K562 (cell line): ENCODE measurements around the gene IL23R. TPM values are rescaled to one million over a fixed set of nuclear protein-coding genes. Genes with fewer than 3 reads are reported as not detected.

Experiments used
- ARID1B ChIP-seq: fragments of 450-650 bp; IDR thresholded peaks from 2 replicates; pipeline ENCODE4 v1.6.1; 2016; ENCODE audit warnings: antibody characterized with exemption, mild to moderate bottlenecking, inconsistent platforms
- DPF2 ChIP-seq: fragments of 450-650 bp; IDR thresholded peaks from 2 replicates; pipeline ENCODE4 v1.6.1; 2016
- EP300 ChIP-seq: IDR thresholded peaks from 2 replicates; pipeline ENCODE4 v1.6.1; 2012; ENCODE audit warnings: low read length, improper control_type of control experiment
- JUN ChIP-seq, 2 experiments: sonication (generic) in 1 of 2; formaldehyde crosslinking in 1 of 2; IDR thresholded peaks; 2 replicates each; pipeline versions ENCODE4 v1.6.1 to v1.8.0; 2012 to 2022; ENCODE audit warnings: borderline replicate concordance in 2 of 2, mild to moderate bottlenecking in 2 of 2, improper control_type of control experiment in 1 of 2, low read depth in 1 of 2, low read length in 1 of 2, missing genetic modification reagents in 1 of 2
- MTA2 ChIP-seq: fragments of 450-650 bp; IDR thresholded peaks from 2 replicates; pipeline ENCODE4 v1.6.1; 2016; ENCODE audit warnings: low read depth
- PML ChIP-seq: IDR thresholded peaks from 2 replicates; pipeline ENCODE4 v1.6.1; 2012; ENCODE audit warnings: low read length, inconsistent platforms
- SMARCA4 ChIP-seq: fragments of 450-650 bp; IDR thresholded peaks from 2 replicates; pipeline ENCODE4 v1.6.1; 2016
- SMARCB1 ChIP-seq: IDR thresholded peaks from 2 replicates; pipeline ENCODE4 v1.6.1; 2011; ENCODE audit warnings: improper control_type of control experiment, low read depth; ENCODE audit not compliant: insufficient read length
- SMARCE1 ChIP-seq: fragments of 450-650 bp; IDR thresholded peaks from 2 replicates; pipeline ENCODE4 v1.7.1; 2016; ENCODE audit warnings: mild to moderate bottlenecking
- TAL1 ChIP-seq: fragments of 450-650 bp; IDR thresholded peaks from 2 replicates; pipeline ENCODE4 v1.6.1; 2016; ENCODE audit warnings: mild to moderate bottlenecking
- ZBTB8A ChIP-seq: fragments of 450-650 bp; IDR thresholded peaks from 2 replicates; pipeline ENCODE4 v1.6.1; 2018; ENCODE audit warnings: mild to moderate bottlenecking, moderate library complexity; ENCODE audit not compliant: partially characterized antibody
- ZNF175 ChIP-seq: fragments of 200-800 bp; sonication (Bioruptor generic); IDR thresholded peaks from 2 replicates; pipeline ENCODE4 v1.6.1; 2016; ENCODE audit warnings: low read depth, mild to moderate bottlenecking, missing genetic modification characterization, missing compliant biosample characterization
- polyA plus RNA-seq, 8 experiments: library from polyadenylated mRNA; depleted of rRNA in 4 of 8; stranded (reverse) in 5 of 8; unstranded in 3 of 8; fragments of >200 nt; fragmentation: Nextera tagmentation in 2 of 8; fragmentation: Illumina TruSeq in 1 of 8; extraction: Ambion mirVana in 2 of 8; extraction: Trizol in 1 of 8; gene quantifications; 2 replicates each; pipeline versions ENCODE4 v1.2.1 to v1.2.3, GENCODE V29; 2011 to 2014; ENCODE audit warnings: inconsistent platforms in 1 of 8, missing spikeins in 1 of 8
- total RNA-seq, 7 experiments: library from RNA; depleted of rRNA in 6 of 7; stranded (reverse); fragments of >200 nt in 6 of 7; fragmentation: Illumina TruSeq in 2 of 7; extraction: Trizol in 2 of 7; gene quantifications; 2 replicates each; pipeline versions ENCODE4 v1.2.1 to v1.2.3, GENCODE V29; 2011 to 2021; ENCODE audit warnings: low replicate concordance in 1 of 7
- TF ChIP-seq, protein P1 (sequence below): IDR thresholded peaks from 2 replicates; pipeline ENCODE4 v1.6.1; 2011; ENCODE audit warnings: borderline replicate concordance, low read depth, mild to moderate bottlenecking, moderate library complexity, low read length; ENCODE audit not compliant: insufficient read depth, poor library complexity, severe bottlenecking
- TF ChIP-seq, protein P2 (sequence below): sonication (generic); formaldehyde crosslinking; IDR thresholded peaks from 2 replicates; pipeline ENCODE4 v1.8.0; 2023; ENCODE audit warnings: mild to moderate bottlenecking, missing genetic modification reagents
- TF ChIP-seq, protein P3 (sequence below): fragments of 250-450 bp; sonication (Bioruptor Pico); IDR thresholded peaks from 2 replicates; pipeline ENCODE4 v1.8.0; 2021; ENCODE audit warnings: moderate library complexity, mild to moderate bottlenecking, inconsistent platforms
- TF ChIP-seq, protein P4 (sequence below): IDR thresholded peaks from 2 replicates; pipeline ENCODE4 v1.6.1; 2012; ENCODE audit warnings: low read depth, low read length, improper control_type of control experiment, borderline replicate concordance

IL23R gene
- total and polyA plus RNA-seq, 9 of the 15 experiments (the other 6 are each of a cell fraction or from before 2014, with no cell fraction given) = 4.4 to 52.7 (median 22.8) TPM

DNA sequence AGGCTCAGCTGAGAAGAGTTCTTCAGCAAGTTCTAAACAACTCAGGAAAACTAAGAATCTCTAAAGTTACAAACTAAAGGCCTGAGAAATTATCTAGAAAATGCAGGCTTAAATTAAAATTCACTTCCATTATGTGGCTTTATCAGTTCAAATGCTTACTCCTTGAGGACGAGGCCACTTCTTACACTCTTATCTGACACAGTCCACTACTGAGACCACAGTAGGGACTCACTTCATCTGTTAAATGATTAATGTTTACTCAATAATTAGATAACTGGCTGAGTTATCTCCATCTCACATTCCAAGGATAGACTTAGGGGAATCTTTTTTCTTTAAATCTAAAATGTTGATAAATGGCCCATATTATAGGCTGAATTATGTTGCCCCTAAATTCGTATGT is 33.1 kb upstream of the IL23R start (continued):
- TF ChIP-seq ZNF175 (CRISPR knock-in tag) = no peak
- TF ChIP-seq, protein P1, sequence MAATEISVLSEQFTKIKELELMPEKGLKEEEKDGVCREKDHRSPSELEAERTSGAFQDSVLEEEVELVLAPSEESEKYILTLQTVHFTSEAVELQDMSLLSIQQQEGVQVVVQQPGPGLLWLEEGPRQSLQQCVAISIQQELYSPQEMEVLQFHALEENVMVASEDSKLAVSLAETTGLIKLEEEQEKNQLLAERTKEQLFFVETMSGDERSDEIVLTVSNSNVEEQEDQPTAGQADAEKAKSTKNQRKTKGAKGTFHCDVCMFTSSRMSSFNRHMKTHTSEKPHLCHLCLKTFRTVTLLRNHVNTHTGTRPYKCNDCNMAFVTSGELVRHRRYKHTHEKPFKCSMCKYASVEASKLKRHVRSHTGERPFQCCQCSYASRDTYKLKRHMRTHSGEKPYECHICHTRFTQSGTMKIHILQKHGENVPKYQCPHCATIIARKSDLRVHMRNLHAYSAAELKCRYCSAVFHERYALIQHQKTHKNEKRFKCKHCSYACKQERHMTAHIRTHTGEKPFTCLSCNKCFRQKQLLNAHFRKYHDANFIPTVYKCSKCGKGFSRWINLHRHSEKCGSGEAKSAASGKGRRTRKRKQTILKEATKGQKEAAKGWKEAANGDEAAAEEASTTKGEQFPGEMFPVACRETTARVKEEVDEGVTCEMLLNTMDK = no peak
- peak; percentile 10; the same call in 1 of the 2 replicates for TF ChIP-seq EP300
- TF ChIP-seq, protein P2, sequence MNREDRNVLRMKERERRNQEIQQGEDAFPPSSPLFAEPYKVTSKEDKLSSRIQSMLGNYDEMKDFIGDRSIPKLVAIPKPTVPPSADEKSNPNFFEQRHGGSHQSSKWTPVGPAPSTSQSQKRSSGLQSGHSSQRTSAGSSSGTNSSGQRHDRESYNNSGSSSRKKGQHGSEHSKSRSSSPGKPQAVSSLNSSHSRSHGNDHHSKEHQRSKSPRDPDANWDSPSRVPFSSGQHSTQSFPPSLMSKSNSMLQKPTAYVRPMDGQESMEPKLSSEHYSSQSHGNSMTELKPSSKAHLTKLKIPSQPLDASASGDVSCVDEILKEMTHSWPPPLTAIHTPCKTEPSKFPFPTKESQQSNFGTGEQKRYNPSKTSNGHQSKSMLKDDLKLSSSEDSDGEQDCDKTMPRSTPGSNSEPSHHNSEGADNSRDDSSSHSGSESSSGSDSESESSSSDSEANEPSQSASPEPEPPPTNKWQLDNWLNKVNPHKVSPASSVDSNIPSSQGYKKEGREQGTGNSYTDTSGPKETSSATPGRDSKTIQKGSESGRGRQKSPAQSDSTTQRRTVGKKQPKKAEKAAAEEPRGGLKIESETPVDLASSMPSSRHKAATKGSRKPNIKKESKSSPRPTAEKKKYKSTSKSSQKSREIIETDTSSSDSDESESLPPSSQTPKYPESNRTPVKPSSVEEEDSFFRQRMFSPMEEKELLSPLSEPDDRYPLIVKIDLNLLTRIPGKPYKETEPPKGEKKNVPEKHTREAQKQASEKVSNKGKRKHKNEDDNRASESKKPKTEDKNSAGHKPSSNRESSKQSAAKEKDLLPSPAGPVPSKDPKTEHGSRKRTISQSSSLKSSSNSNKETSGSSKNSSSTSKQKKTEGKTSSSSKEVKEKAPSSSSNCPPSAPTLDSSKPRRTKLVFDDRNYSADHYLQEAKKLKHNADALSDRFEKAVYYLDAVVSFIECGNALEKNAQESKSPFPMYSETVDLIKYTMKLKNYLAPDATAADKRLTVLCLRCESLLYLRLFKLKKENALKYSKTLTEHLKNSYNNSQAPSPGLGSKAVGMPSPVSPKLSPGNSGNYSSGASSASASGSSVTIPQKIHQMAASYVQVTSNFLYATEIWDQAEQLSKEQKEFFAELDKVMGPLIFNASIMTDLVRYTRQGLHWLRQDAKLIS (CRISPR knock-in tag) = no peak
- TF ChIP-seq ZBTB8A = no peak
- TF ChIP-seq, protein P3, sequence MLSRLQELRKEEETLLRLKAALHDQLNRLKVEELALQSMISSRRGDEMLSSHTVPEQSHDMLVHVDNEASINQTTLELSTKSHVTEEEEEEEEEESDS (CRISPR knock-in tag) = no peak
- peak; percentile 40; the same call in 1 of the 2 replicates for TF ChIP-seq SMARCE1
- no peak for TF ChIP-seq JUN (IDR thresholded peaks at IDR 0.05; ENCODE audit: borderline replicate concordance, low read depth, low read length)
- TF ChIP-seq JUN (CRISPR knock-in tag; IDR thresholded peaks at IDR 0.05; ENCODE audit: borderline replicate concordance) = no peak
- peak; percentile 57 for TF ChIP-seq TAL1
- TF ChIP-seq SMARCB1 = peak; percentile 70
- 0 out of 2 replicates have a peak, but pooled peaks have one; percentile 22 for TF ChIP-seq PML
- TF ChIP-seq, protein P4, sequence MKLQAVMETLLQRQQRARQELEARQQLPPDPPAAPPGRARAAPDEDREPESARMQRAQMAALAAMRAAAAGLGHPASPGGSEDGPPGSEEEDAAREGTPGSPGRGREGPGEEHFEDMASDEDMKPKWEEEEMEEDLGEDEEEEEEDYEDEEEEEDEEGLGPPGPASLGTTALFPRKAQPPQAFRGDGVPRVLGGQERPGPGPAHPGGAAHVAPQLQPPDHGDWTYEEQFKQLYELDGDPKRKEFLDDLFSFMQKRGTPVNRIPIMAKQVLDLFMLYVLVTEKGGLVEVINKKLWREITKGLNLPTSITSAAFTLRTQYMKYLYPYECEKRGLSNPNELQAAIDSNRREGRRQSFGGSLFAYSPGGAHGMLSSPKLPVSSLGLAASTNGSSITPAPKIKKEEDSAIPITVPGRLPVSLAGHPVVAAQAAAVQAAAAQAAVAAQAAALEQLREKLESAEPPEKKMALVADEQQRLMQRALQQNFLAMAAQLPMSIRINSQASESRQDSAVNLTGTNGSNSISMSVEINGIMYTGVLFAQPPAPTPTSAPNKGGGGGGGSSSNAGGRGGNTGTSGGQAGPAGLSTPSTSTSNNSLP = peak; percentile 40; the same call in 1 of the 2 replicates
- 0 out of 2 replicates have a peak, but pooled peaks have one; percentile 21 for TF ChIP-seq MTA2
- peak; percentile 54 for TF ChIP-seq DPF2
- peak; percentile 41; the same call in 1 of the 2 replicates for TF ChIP-seq SMARCA4
- TF ChIP-seq ARID1B = peak; percentile 71
